ENCODE results near the gene SNRPB. TPM values are rescaled to one million over a fixed set of nuclear protein-coding genes. Genes with fewer than 3 reads are reported as not detected.

Gene SNRPB
- total and polyA plus RNA-seq, 2 donors (not counting 3 experiments of a cell fraction or from before 2014, with no cell fraction given) = 296 to 340 TPM

DNA sequence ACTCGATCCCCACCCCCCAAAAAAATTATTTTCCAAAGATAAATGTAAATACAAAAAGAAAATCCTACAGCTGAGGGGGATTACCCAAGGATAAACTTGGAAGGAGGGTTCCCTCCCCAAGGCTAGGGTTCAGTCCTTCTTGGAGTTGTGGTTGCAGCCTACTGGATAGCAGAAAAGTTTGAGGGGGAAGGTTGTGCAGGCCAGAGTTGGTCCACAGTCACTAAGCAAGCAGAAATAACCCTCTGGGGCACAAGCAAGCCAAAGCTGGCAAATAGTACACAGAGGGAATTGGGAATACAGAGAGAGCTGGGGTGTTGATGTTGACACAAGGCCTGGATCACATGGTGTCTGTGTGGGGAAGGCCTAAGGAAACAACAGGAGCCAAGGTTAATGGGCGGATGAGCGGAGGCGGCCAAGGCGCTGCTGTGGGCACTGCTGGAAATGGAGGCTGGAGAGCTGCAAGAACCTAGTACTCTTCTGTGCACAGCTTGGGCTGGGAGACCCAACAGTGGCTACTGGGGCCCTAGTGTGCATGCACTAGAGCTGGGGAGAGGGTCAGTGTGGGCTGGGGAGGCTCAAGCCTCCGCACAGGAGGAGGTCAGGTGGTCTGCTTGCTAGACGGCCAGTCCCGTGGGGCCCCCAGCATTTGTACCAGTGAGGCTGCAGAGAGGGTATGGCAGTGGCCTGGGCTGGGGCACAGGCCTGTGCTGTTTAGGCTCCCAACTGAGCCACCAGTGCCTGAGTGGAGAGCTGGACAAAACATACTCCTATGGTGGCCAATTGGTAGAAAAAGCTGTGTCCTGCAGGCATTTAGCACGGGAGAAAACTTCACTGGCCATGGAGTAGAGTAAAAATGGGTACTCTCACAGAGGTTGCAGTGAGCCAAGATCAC lies 5.5 kb upstream of the SNRPB start:
- dilution Hi-C loops (cut with MboI; ENCODE audit: extremely low pct_ligation_motif_present, low sequenced_read_pairs) (no loop called here), intact Hi-C loops (cut with micrococcal nuclease) (no loop called here)
- ChIA-PET POLR2A (interaction anchor here (0.7 kb wide), 1 partner anchor 1622 kb away, joined by 4 read pairs; no protein-coding TSS in a partner anchor), CTCF (interaction anchor here (1.4 to 2.0 kb wide), 4 partner anchors 19 to 48 kb away, joined by 4 to 14 read pairs (median 5); no protein-coding TSS in a partner anchor)
- Histone ChIP-seq H3K4me3 (replicated peaks in 1 of 3; ENCODE audit: insufficient read depth in 1 of 3, low read depth in 1 of 3, low read length in 3 of 3) (no peak overlapping the region), H3K9ac (replicated peaks; ENCODE audit: extremely low read depth, insufficient read depth, low read length) (no peak overlapping the region), H3K27me3 (ENCODE audit: control insufficient read depth in 2 of 2, insufficient read depth in 2 of 2, low read length in 2 of 2) (no peaks in the 10 kb centered on the region), H3K27ac (ENCODE audit: insufficient read depth, low read depth, low read length) (no peak overlapping the region), H4K20me1 (replicated peaks; ENCODE audit: control insufficient read depth, extremely low read depth, insufficient read depth, low read length) (no peaks in the 10 kb centered on the region), H3K36me3 (ENCODE audit: control insufficient read depth in 2 of 2, extremely low read depth in 1 of 2, insufficient read depth in 2 of 2, low read length in 2 of 2) (no peaks in the 10 kb centered on the region), H2AFZ (ENCODE audit: low read depth, low read length) (no peak overlapping the region), H3K4me1 (ENCODE audit: control insufficient read depth, extremely low read depth, insufficient read depth, low read length) (peaks cover 12% of the 10 kb centered on the region), H3K79me2 (ENCODE audit: control insufficient read depth, insufficient read depth, low read length) (no peaks in the 10 kb centered on the region), H3K9me1 (replicated peaks; ENCODE audit: control insufficient read depth, extremely low read depth, insufficient read depth, low read length) (no peaks in the 10 kb centered on the region), H3K4me2 (ENCODE audit: insufficient read depth, low read length) (no peak overlapping the region), H3K9me3 (replicated peaks; ENCODE audit: control insufficient read depth, insufficient read depth, low read length) (no peaks in the 10 kb centered on the region)
- DNase-seq (ENCODE audit: low read depth, low spot score) (no peak), FAIRE-seq (no peak)
- BruUV-seq (replicated peaks) = no TSS peak
- no peak for TF ChIP-seq POLR2AphosphoS5 (IDR thresholded peaks at IDR 0.05; ENCODE audit: insufficient read depth, low read depth, low read length)
- no peak for TF ChIP-seq MYC (IDR thresholded peaks at IDR 0.05; ENCODE audit: low read depth, low read length)

GRCh38 chr20:2473516-2473915 lies 2.9 kb upstream of the SNRPB start:
- Histone ChIP-seq H3K4me1 (ENCODE audit: control insufficient read depth, extremely low read depth, insufficient read depth, low read length) (peaks cover 22% of the 10 kb centered on the region), H3K36me3 (ENCODE audit: control insufficient read depth in 2 of 2, extremely low read depth in 1 of 2, insufficient read depth in 2 of 2, low read length in 2 of 2) (no peaks in the 10 kb centered on the region), H3K9me1 (replicated peaks; ENCODE audit: control insufficient read depth, extremely low read depth, insufficient read depth, low read length) (no peaks in the 10 kb centered on the region), H3K9me3 (replicated peaks; ENCODE audit: control insufficient read depth, insufficient read depth, low read length) (no peaks in the 10 kb centered on the region), H3K27ac (ENCODE audit: insufficient read depth, low read depth, low read length) (no peak overlapping the region), H3K4me3 (replicated peaks in 1 of 3; ENCODE audit: insufficient read depth in 1 of 3, low read depth in 1 of 3, low read length in 3 of 3) (no peak overlapping the region), H3K27me3 (ENCODE audit: control insufficient read depth in 2 of 2, insufficient read depth in 2 of 2, low read length in 2 of 2) (no peaks in the 10 kb centered on the region), H3K4me2 (ENCODE audit: insufficient read depth, low read length) (no peak overlapping the region), H4K20me1 (replicated peaks; ENCODE audit: control insufficient read depth, extremely low read depth, insufficient read depth, low read length) (no peaks in the 10 kb centered on the region), H2AFZ (ENCODE audit: low read depth, low read length) (no peak overlapping the region), H3K79me2 (ENCODE audit: control insufficient read depth, insufficient read depth, low read length) (peaks cover 20% of the 10 kb centered on the region), H3K9ac (replicated peaks; ENCODE audit: extremely low read depth, insufficient read depth, low read length) (no peak overlapping the region)
- DNase-seq (ENCODE audit: low read depth, low spot score) = peak; percentile 43
- FAIRE-seq = no peak
- dilution Hi-C loops (cut with MboI; ENCODE audit: extremely low pct_ligation_motif_present, low sequenced_read_pairs) (no loop called here), intact Hi-C loops (cut with micrococcal nuclease) (no loop called here)
- ChIA-PET CTCF (no interaction called here), POLR2A (no interaction called here)
- no TSS peak for BruUV-seq (replicated peaks)
- TF ChIP-seq FOS (IDR thresholded peaks at IDR 0.05; ENCODE audit: borderline replicate concordance, insufficient read depth, low read length) (no peak), GATA2 (IDR thresholded peaks at IDR 0.05; ENCODE audit: insufficient read depth, insufficient read length, low read depth, low read length) (no peak), POLR2A (IDR thresholded peaks at IDR 0.05; ENCODE audit: low read depth, low read length) (no peak), POLR2AphosphoS5 (IDR thresholded peaks at IDR 0.05; ENCODE audit: insufficient read depth, low read depth, low read length) (no peak)

All from endothelial cell of umbilical vein (primary cell).